RKO (cell line): Measurements from ENCODE around the gene CRK.

Source experiments
- DNase-seq: peaks from one replicate; pipeline ENCODE4 v3.0.0-alpha.2; 2016; ENCODE audit warnings: low spot score

The CRK gene

DNA sequence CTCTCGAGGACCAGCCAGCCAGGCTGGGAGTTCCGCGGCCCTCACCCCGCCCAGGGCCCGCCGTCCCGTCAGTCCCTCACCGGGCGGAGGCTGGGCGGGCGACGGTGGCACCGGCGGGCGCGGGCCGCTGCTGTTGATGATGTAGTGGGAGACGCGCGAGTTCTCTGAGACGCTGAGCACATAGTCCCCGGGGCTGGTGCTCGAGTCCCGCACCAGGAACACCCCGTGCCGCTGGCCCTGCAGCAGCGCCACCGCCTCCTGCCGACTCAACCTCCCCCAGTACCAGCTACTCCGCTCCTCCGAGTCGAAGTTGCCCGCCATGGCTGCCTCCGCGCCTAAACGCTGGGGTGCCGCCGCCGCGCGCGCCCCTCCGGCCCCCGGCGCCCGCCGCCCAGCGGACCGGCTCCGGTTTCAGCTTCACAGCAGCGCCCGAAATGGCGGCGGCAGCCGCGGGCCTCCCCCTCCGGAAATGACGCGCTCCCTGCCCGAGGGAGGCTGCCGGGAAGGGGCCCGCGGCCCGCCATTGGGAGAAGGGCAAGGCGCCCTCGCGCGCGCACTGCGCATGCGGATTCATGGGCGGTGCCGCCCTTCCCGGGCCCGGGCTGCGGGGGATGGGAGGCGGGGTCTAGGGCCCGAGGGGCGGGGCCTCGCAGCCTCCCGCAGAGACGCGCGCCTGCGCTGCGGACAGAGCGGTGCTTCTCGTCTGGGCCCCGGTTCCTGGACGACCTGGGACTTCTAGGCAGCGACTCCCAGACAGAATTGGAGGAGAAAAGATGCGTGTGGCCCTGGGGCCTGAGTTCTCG is at the start of gene CRK:
CRK (minus strand) TSS at position 436 of the 803 bp plus-strand sequence; CDS start at position 321, 115 bp downstream.
- peak; percentile 94 for DNase-seq

DNA sequence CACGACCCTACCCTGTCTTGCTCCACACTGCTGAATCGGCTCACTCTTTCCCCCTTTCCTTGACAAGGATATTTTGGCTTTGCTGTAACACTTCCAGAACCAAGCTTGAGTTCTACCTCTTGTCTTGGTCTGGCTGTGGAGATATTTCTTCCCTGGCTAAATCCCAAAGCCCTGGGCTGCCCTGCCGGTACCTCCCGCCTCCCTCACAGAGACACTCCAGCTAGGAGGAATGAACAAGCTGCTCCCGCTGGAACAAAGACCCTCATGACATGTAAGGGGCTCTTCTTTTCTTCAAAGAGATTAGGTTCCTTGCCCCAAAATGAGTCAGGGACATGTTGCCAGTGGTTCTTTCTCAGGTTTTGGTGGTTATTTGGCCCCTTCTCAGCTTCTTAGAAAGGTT is 49.6 kb upstream of the CRK start:
- no peak for DNase-seq

DNA sequence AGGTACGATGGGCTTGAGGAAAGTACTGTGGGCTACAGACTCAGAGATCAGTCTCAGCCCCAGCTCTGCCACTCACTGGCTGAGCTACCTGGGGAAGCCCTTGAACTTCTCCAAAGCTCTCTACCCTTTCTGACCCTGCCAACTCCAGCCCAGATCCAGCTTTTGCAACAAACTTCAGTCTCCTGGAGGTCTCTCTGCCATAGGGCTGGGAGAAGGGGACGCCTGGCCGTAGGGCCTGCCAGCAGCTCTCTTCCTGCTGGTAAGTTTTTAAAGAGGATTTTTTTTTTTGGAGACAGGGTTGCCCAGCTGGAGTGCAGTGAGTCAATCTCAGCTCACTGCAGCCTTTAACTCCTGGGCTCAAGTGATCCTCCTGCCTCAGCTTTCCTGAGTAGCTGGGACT is 48.8 kb upstream of the CRK start:
- DNase-seq, result no peak

DNA sequence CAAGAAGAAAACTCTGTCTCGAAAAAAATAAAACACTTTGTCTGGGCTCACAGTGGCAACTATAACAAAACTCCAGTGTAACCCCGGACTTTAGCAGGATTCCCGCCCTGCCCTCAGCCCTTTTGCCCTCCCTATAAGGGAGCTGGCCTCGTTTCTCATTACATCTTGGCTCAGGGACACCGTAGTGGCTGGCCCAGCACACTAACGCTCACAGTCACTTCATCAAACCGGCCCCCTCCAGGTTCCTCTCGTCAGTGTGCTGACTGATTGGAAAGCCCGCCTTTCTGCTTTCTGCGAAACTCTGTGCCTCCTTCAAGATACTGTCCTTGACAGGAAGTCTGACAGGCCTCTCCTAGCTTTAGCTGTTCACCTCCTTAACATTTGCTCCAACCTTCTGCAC is 47.7 kb upstream of the CRK start:
- DNase-seq, result no peak

DNA sequence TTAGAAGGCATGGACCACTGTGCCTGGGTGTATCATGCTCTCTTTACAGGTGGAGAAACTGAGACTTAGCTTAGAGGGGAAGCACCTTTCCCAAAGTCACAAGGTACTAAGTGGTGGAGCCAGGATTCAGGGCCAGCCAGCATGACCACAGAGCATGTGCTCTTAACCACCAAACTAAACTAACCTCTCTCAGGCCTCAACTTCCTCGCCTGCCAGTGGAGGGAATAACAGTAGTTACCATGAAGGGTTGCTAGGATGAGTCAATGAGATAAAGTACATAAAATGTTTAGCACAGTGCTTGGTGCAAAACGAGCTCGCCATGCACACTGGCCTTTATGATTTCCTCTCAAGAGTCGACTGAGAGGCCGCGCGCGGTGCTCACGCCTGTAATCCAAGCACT is 42.8 kb upstream of the CRK start:
- DNase-seq, result no peak

DNA sequence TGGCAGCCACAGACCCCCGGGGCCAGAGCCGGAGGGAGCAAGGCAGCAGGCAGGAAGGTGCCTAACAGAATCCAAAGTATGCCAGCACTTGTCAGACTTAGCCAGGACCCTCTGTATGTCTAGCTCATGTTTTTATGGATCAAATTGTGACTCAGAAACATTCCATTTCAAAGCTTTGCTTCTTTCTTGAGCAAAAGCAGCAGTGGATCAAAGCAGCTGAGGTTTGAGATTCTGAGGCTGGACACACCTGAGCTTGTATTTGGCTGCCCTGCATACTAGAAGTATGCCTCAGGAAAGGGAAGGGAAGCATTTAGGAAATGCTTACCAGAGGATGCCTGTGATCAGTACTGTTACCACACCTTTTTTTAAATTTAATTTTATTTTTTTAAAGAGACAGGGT is 42.2 kb upstream of the CRK start:
- DNase-seq, result no peak

DNA sequence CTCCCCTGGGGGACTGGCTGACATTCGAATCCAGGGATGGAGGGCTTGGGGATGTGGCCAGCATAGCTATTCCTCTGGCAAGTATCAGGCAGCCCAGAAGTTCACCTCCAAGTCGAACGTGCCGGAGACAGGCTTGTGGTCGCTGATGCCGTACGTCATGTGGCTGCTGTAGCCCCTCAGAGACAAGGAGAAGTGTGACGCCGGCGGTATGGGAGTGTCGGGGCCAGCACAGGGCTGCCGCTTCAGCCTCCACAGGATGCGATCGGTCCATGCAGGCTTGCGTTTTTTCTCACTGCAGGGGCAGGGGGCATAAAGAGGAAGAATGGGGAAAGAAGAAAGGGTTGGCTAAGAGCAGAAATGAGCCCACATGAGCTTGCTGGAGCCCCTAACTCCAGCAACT is 41.8 kb upstream of the CRK start:
- DNase-seq, result no peak

DNA sequence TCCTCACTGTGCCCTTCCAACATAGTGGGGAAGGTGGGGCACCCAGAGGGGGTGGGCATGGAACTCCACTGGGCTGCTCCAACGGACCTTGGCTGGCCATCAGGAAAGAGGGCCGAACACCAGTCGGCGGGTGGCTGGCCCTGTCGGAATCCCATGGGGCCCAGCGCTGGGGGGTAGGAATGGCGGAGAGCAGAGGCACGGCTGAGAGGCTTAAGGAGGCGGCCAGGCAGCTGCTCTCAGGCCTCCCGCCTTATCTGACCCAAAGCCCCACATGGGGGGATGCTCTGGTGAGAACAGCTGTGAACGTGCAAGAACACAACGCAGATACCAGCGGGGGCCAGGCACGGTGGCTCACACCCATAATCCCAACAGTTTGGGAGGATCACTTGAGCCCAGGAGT is 40.8 kb upstream of the CRK start:
- DNase-seq, result no peak

DNA sequence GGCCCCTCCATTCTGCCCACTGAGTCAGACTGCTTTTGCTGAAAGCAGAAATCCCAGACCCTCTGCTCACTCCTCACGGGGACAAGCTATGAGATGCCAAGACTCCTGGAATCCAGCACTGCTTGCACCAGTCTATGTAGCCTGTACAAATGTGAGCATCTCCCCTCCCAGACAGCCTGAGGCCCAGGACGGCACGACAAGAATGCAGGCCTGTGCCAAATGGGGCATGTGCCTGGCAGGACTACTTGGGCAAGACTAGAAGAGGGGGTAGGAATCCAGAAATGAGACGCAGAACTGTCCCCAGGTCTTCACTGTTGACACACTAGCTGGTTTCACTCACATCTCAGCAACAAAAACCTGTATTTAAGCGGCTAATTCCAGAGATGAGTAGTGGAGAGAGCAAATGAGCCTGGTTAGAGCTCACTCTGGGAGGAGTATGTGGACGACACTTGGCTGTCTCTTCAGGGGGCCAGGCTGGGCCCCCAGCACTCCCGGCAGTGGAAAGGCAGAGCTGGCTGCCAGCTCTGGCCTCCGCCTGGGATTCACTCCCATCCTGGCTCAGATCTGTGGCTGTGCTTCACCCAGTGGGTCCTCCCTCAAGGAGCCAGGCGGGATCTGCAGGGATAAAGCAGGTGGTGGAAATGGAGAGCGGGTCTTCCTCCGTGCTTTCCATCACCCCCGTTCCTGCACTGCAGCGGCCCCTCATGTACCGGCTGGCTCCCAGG is 39.4 kb upstream of the CRK start:
- DNase-seq, result no peak

DNA sequence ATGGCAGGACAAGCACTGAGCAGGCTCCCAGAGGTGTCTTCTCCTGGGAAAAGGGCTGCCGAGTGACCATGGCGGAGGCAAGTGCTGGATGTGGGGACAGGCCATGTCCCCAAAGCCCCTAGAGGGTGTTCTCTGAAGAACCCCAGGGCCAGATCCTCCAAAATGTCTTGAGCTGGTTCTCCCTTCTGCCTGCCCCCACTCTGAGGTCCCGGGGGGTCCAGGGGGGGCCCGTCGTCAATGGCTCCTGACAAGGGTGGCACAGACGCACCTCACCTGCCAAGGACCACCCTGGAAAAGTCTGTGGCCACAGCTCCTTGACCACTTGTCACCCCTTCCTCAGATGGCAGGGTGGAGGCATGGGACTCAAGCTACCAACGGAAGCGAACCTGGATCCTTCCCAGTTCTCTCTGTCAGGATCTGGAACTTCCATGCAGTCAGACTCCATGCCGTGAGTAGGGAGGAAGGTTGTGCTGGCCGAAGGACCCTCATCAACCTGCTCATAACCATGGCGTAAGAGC is 38.8 kb upstream of the CRK start:
- DNase-seq, result no peak

DNA sequence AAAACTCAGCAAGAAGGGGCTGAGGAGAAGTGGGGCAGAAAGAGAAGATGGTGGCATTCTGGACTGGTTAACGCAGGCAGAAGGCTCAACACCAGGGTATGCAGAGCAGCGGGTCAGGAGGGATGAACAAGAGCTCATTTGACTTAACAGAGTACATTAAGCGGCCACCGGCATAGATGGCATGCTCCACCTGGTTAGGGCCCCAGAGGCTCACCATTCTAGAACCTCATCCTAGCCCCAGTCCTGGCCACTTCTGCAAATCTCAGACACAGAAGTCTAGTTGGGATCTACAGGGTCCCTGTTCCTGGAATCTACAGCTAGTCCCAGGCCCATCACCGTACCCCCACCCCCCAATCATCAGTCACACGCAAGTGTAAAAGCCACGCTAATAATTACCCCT is 38.2 kb upstream of the CRK start:
- no peak for DNase-seq

DNA sequence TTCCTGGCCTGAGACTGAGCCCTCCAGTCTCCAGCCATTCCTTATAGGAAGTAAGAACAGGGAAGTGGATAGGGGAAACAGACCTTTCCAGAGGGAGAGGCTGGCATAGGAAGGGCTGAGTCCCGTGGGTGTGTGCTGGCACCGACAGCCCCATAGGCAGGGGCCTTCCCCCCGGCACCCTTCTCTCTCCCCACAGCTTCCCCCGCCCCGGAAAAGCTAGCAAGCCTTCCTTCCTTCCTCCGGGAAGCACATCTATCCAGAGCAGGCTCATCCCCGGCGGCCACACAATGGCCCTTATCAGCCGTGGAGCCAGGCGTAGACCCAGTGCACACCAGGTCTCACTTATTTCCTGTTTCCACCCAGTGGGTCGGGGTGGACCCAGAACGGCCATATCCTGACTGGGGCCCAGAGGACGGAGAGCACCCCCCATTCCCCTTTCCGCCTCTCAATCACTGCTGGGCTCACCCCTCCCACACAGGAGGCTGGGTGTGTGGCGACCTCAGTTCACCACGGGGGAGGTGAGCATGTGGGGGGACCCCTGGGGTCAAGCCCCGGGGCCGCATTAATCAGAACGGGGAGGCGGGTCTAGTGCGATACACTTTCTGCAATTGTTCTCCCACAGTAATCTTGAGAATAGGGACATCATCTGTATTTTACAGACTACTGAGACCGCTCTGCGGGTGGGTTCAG is 37.4 kb upstream of the CRK start:
- no peak for DNase-seq

DNA sequence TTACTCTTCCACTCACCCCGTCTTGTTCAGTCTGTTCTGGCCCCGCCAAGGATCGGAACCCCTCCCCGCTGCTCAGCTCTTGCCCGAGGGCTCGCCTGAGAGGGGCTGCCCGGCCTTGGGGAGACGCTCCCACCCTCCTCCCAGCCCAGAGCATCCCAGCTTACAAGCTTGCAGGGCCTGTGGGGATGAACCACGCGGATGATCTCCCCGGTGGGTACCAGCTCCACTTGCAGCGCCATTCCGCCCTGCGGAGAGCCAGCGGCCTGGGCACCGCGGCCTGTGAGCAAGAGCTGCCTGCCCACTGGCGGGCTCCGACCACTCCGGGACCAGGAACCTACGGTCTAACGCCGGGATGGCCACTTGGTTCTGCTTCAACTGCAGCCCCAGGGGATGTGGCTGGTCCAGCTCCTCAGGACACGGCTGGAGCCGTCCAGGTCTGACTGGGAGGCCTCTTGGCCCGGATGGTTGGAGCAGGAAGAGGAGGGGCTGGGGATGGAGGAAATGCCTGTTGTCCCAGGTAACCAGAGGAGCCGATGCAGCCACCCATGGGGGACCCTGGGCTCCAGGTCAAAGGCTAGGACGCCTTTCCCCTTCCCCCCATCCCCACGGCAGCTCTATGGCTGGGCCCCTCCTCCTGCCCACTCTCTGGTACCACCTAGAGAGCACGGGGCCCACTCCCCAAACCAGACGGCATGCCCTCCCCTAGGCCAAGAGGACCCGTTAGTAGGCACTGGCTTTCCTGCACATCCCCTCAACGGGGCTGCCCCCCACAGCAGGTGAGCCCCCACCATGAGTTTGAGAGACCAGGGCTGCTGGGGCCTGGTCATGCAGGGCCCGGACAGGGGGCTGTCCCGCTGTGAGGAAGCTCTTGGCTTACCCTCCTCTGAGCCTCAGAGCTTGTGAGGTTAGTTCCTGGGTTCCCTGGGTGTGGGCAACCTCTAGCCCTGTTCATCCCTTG is 36.5 kb upstream of the CRK start, which contains the start of gene MYO1C:
MYO1C (minus strand) TSS at position 438 of the 958 bp plus-strand sequence; CDS start at position 239, 199 bp downstream.
- DNase-seq, result no peak

DNA sequence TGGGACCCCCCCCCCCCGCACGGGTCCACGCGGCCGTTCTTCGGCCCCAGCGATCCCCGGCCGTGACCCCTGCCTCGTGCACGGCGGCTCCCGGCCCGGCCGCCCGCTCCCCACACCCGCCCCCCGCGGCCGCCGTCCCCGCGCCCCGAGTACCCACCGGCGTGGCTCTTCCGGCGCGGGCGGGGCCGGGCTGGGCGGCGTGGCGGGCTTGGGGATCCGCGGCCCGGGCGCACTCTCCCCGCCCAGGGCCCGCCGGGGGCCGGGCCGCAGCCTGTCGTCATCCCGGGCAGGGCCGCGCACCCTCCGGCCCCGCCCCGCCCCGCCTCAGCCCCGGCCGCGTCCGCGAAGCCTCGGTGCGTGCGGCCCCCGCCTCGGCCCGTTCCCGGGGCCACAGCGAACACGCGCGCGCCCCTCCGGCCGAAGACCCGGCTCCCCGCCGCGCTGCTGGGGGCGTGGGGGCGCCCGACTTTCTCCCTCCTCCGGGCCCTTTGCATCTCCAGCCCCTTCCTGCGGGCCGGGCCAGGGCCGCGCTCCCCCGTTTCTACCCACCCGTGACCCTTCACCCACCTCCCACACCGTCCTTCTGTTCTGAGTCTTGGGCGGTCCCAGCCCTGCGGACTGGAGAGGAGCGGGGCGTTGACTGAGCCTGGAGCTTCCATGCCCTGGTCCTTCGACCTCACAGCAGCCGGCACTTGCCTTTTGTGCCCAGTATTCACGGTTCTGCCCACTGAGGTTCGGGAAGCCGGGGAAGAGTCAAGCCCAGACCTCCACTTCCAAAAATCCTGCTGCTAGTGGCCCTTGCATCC is 35.6 kb upstream of the CRK start:
- peak; percentile 51 for DNase-seq

DNA sequence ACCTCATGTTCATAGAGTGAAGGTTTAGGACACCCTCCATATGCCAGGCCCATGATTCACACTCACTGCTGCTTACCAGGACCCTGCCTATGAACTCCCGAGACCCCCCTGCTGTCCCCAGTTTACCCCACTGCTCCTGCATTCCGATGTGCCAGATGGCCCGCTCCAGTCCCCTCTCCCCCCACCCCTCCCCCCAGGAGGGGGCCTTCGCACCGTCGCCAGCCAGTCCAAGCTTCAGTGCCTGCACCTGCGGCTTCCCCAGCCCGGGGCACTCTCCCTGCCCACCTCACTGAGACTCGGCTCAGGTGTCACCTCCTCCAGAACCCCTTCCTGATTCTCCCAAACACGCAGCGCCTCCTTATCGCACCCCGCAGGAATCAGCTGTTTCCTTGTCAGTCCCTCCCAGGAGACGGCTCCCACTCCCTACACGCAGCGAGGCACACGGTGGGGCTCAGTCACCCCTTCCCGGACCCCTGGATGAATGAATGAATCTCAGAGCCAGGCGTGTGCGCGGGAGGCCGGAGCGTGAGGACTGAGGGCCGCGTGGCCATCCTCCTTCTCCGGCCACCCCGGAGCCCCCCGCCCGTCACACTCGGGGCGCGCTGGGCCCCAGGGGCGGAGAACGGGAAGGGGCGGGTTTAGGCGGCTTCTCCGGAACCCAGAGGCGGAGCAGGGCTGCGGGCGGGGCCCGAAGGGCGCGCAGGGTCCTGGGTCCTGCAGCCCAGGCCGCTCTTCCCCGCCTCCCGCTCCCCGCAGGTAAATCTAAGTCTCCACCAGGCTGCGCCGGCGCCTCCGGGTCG is 34.8 kb upstream of the CRK start:
- DNase-seq, result peak; percentile 65

DNA sequence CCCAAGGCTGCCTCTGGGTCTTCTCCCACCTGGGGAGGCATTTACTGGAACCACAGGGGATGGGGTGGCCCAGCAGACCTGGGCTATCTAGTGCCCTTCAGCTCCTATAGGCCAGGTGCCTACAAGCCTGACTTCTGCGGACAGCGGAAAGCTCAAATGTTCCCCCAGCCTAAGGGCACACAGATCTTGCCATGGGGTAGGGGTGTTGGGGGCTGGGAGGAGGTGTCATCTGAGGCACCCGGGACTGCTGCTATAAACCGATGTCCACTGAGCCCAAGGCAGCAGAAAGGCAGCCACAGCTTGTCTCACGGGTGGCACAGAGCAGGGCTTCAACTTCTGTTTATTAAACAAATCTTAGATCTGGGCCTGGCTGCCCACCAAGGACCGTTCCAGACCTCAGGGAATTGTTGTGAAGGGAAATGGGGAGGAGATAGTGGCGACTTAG is 32.8 kb upstream of the CRK start:
- DNase-seq, result no peak

DNA sequence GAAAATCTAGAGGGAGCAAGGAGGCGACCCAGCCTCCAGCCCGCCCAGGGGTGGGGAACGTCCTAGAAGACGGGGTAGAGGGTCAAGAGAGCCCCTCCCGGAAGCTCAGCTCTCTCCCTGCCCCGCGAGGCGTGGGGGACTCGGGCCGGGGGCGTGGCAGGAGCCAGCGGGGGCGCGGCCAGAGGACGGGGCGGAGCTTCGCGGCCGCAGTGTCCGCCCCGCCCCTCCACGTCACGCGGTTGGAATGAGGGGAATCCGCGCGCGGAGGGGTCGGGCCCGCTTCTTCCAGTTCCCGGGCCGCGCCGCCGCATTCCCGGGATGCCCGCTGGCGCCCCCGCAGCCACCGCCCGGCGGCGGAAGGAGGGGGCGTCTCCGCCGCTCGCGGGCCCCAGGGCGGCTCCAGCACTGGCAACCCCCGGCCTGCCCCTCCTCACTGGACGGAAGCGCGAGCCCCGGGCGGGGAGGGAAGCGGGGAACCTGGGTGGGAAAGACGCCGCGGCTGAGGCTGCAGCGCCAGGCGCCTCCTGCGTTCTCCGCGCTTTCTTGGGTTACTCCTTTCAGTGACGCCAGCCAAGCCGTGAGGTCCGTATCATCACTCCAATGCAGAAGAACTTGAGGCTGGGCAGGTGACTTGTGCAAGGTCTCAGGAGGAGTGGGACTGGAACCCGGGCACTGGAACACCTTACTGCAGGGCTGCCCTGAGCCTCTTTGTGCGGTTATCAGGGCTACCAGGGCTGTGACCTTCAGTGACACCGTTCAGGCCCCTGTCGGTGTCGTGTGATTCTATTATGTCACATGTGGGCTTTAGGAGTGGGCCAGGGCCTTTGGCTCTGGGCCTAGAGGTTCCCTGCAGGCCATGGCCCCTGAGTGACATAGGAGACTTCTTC is 32.1 kb upstream of the CRK start:
- peak; percentile 86 for DNase-seq

DNA sequence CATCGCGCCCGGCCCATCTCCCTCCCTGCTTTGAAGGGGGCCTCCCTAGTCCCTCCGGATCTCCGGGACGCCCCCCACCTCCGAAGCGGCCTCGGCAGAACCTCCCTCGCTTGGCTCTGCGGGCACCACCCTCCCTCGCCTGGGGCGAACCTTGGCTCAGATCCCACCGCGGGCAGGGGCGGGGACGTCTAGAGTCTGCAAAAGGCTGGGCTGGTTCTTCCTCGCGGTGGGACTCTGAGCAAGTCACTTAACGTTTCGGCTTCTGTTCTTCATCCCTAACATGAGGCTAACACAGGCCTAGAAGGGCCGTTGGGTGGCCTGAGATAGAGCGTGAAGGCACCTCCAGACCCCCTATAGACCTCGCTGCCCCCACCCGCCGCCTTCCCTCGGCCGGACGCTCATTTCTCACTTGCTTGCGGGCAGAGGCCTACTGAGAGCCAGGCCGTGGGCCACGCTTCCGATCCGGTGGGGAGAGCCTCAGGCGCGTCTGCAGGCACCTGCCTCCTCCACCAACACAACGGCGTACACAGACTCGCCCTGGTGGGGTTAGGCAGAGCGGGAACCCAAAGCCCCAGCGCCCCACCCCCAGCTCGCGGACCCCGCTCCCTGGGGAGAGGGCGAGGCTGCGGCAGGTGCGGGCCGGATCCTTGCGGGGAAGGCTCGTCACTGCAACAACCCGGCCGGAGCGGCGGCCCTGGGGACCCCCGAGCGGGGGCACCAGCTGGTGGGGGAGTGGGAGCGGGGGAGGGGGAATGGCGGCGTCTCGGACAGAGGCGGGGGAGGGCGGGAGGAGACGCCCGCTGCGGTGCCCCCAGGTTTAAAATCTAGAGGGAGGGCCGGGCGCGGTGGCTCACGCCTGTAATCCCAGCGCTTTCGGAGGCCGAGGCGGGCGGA is 31.0 kb upstream of the CRK start:
- DNase-seq, result no peak
